Muscle layer of duodenum (tissue), 2 donors: ENCODE results near the gene CD6.

ENCODE experiments used
- H3K27ac ChIP-seq: one replicate; pipeline ENCODE4 v1.7.0; 2013; ENCODE audit warnings: mild to moderate bottlenecking, low read length
- H3K27me3 ChIP-seq: one replicate; pipeline ENCODE4 v1.7.0; 2013; ENCODE audit warnings: low read depth, mild to moderate bottlenecking, control low read depth, low read length
- H3K36me3 ChIP-seq, 2 donors: one replicate each; pipeline ENCODE4 v1.7.0; 2013; ENCODE audit warnings: low read length in 2 of 2, control low read depth in 1 of 2, mild to moderate bottlenecking in 1 of 2; ENCODE audit not compliant: insufficient read depth in 2 of 2, control insufficient read depth in 1 of 2
- H3K4me1 ChIP-seq, 2 donors: one replicate each; pipeline ENCODE4 v1.7.0; 2013; ENCODE audit warnings: low read length in 2 of 2, mild to moderate bottlenecking in 2 of 2, control low read depth in 1 of 2, moderate library complexity in 1 of 2; ENCODE audit not compliant: insufficient read depth in 2 of 2, control insufficient read depth in 1 of 2
- H3K4me3 ChIP-seq, 2 donors: one replicate each; pipeline ENCODE4 v1.7.0; 2013; ENCODE audit warnings: low read length in 2 of 2, low read depth in 1 of 2, mild to moderate bottlenecking in 1 of 2
- H3K9me3 ChIP-seq, 2 donors: one replicate each; pipeline ENCODE4 v1.7.0; 2013; ENCODE audit warnings: low read length in 2 of 2, control low read depth in 1 of 2, mild to moderate bottlenecking in 1 of 2; ENCODE audit not compliant: control insufficient read depth in 1 of 2
- donor health status: healthy.

The CD6 gene

GRCh38 chr11:60927600-60927999, 43.9 kb upstream of the CD6 start:
- no peak overlapping the region for H3K27ac ChIP-seq

DNA sequence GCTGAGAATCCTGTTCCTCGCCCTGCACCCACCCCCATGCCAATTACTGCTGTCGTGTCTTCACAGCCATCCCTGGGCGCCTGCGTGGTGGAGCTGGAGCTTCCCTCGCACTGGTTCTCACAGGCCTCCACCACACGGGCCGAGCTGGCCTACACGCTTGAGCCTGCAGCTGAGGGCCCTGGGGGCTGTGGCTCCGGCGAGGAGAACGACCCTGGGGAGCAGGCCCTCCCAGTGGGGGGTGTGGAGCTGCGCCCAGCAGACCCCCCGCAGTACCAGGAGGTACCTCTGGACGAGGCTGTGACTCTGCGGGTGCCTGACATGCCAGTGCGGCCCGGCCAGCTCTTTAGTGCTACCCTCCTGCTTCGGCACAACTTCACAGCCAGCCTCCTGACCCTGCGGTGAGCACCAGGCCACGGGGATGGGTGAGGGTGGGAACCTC, 42.9 kb upstream of the CD6 start:
- Histone ChIP-seq H3K27ac (no peak overlapping the region), H3K9me3 (no peaks in the 10 kb centered on the region), H3K27me3 (peaks cover 19% of the 10 kb centered on the region), H3K4me3 (no peak overlapping the region), H3K36me3 (no peaks in the 10 kb centered on the region), H3K4me1 (peaks cover 0 to 18% of the 10 kb centered on the region in 2 donors)

More at GRCh38 chr11:60927600-60927999, 43.9 kb upstream of the CD6 start:
- peaks cover 6 to 7% of the 10 kb centered on the region in 2 donors for H3K36me3 ChIP-seq
- peaks cover 0 to 18% of the 10 kb centered on the region in 2 donors for H3K4me1 ChIP-seq
- no peaks in the 10 kb centered on the region for H3K9me3 ChIP-seq
- H3K27me3 ChIP-seq: peaks cover 19% of the 10 kb centered on the region
- H3K4me3 ChIP-seq: no peak overlapping the region

DNA sequence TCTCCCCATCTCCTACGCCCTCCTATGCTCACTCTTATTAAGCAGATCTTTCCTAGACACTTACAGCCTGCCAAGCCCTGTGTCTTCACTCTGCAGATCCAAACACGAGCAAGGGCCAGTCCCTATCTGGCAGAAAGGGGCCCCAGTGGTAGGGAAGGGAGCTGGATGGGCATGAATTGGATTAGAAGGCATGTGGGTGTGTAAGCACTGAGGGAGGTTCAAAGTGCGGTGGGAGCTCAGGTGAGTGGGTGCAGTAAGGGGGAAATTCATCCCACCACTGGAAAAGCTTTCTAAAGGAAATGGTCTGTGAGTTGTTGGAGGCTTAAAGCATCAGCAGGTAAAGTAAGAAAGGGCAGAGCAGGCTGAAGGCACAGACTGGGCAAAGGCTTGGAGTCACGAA, 41.7 kb upstream of the CD6 start:
- no peaks in the 10 kb centered on the region for H3K9me3 ChIP-seq
- H3K4me1 ChIP-seq: peaks cover 0 to 7% of the 10 kb centered on the region in 2 donors
- peaks cover 13% of the 10 kb centered on the region for H3K27me3 ChIP-seq
- H3K36me3 ChIP-seq: no peaks in the 10 kb centered on the region
- no peak overlapping the region for H3K27ac ChIP-seq
- H3K4me3 ChIP-seq: no peak overlapping the region

DNA sequence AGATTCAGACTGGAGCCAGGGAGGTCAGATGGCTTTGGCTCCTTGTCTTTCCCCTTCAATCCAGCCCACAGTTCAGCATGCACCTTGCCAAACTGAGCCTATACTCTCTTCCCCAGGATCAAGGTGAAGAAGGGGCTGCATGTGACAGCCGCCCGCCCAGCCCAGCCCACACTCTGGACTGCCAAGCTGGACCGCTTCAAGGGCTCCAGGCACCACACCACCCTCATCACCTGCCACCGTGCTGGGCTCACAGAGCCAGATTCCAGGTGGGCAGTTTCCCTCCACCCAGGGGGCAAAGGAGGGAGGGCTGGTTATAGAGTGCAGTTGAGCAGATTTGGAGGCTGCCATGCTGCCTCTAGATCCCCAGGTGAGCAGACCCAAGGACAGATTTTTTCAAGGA, 41.1 kb upstream of the CD6 start:
- Histone ChIP-seq H3K27me3 (peaks cover 7% of the 10 kb centered on the region), H3K4me3 (no peak overlapping the region), H3K9me3 (no peaks in the 10 kb centered on the region), H3K36me3 (no peaks in the 10 kb centered on the region), H3K27ac (no peak overlapping the region), H3K4me1 (peaks cover 0 to under 1% of the 10 kb centered on the region in 2 donors)

- H3K4me1 ChIP-seq: no peaks in the 10 kb centered on the region
- H3K27ac ChIP-seq: no peak overlapping the region
- no peaks in the 10 kb centered on the region for H3K36me3 ChIP-seq
- H3K27me3 ChIP-seq: no peaks in the 10 kb centered on the region
- no peaks in the 10 kb centered on the region for H3K9me3 ChIP-seq
- no peak overlapping the region for H3K4me3 ChIP-seq
These were observed 39.6 kb upstream of the CD6 start for GRCh38 chr11:60931917-60932316.

GRCh38 chr11:60932605-60933356, 38.7 kb upstream of the CD6 start:
- H3K4me3 ChIP-seq: no peak overlapping the region
- H3K27ac ChIP-seq: no peak overlapping the region
- peaks cover 0 to 3% of the 10 kb centered on the region in 2 donors for H3K36me3 ChIP-seq
- H3K4me1 ChIP-seq: no peaks in the 10 kb centered on the region
- no peaks in the 10 kb centered on the region for H3K27me3 ChIP-seq
- H3K9me3 ChIP-seq: no peaks in the 10 kb centered on the region

DNA sequence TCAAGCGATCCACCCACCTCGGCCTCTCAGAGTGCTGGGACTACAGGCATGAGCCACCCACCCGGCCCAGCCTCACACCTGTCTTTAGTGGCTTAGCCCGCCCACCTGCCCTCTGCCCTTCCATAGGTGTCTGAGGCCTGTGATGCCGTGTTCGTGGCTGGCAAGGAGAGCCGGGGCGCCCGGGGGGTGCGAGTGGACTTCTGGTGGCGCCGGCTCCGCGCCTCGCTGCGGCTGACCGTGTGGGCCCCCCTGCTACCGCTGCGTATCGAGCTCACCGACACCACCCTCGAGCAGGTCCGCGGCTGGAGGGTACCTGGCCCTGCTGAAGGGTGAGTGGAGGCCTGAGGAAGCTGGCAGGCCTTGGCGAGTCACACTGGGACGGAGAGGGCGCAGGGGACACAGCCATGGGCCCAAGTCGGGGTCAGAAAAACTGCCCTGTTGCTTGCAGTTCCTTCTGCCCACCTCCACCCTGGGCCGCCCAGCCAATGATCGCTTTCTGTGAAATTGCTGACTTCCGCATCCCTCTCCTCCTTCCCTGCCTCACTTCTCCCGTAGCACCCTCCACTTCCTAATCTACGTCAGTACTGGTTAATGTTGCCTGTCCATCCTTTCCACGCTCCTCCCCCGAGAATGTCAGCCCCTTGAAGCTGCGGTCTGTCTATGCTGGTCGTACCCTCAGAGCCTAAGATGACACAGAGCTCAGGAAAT, 37.9 kb upstream of the CD6 start:
- no peak overlapping the region for H3K4me3 ChIP-seq
- peaks cover 0 to 11% of the 10 kb centered on the region in 2 donors for H3K36me3 ChIP-seq
- no peaks in the 10 kb centered on the region for H3K4me1 ChIP-seq
- no peak overlapping the region for H3K27ac ChIP-seq
- no peaks in the 10 kb centered on the region for H3K27me3 ChIP-seq
- no peaks in the 10 kb centered on the region for H3K9me3 ChIP-seq

DNA sequence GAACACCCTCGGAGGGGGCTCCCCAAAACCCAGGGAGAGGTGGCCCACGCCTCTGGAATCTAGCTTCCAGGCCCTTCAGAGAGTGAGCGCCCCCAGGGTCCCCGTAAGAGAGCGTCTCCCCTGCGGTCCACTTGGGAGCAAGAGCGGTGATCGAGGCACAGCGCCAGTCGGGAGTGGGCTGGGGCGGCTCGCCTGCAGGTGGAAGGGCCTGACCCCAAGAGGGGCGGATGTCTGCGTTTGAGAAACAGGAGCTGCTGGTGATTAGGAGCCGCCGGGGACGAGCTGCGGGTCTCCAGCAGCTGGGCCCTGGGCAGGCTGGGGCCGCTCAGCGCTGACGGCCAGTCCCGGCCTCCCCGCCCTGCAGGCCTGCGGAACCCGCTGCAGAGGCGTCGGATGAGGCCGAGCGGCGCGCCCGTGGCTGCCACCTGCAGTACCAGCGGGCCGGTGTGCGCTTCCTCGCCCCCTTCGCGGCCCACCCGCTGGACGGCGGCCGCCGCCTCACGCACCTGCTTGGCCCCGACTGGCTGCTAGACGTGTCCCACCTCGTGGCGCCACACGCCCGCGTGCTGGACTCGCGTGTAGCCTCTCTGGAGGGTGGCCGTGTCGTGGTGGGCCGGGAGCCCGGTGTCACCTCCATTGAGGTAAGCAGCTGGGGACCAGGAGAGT, 37.2 kb upstream of the CD6 start:
- no peak overlapping the region for H3K4me3 ChIP-seq
- no peaks in the 10 kb centered on the region for H3K27me3 ChIP-seq
- no peaks in the 10 kb centered on the region for H3K4me1 ChIP-seq
- H3K36me3 ChIP-seq: peaks cover 3 to 18% of the 10 kb centered on the region in 2 donors
- no peak overlapping the region for H3K27ac ChIP-seq
- no peaks in the 10 kb centered on the region for H3K9me3 ChIP-seq

DNA sequence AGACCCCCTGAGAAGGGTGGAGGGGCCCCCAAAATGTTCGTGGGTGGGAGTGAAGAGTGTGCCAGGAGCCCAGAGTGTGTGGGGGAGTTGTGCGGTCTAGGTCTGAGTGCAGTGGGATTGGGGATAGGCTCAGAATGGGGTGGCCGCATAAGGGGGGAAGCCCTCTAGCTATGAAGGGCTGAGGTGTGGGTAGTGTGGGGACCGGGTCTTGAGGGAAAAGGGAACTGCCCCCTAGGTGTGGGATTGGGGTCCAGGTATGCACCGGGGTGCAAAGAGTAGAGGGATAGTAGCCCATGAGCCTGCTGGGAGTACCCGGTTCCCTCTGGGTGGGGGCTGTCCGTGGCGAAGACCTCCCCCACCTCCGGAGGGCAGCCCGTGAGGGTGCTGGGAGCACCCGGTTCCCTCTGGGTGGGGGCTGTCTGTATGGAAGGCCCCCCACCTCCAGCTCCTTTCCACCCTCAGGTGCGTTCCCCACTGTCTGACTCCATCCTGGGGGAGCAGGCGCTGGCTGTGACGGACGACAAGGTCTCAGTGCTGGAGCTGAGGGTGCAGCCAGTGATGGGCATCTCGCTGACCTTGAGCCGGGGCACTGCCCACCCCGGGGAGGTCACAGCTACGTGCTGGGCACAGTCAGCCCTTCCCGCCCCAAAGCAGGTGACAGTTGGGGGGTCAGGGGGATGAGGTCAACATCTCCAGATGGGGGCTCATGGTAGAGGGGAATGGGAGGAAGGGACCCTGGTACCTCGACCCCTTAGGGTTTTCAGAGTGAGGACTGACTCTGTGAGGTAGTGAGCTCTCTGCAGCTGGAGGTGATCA, 36.5 kb upstream of the CD6 start:
- Histone ChIP-seq H3K9me3 (no peaks in the 10 kb centered on the region), H3K27me3 (no peaks in the 10 kb centered on the region), H3K4me3 (no peak overlapping the region), H3K36me3 (peaks cover 9 to 25% of the 10 kb centered on the region in 2 donors), H3K27ac (no peak overlapping the region), H3K4me1 (no peaks in the 10 kb centered on the region)

GRCh38 chr11:60935676-60936442, 35.6 kb upstream of the CD6 start:
- H3K9me3 ChIP-seq: no peaks in the 10 kb centered on the region
- H3K27ac ChIP-seq: no peak overlapping the region
- H3K27me3 ChIP-seq: no peaks in the 10 kb centered on the region
- H3K4me3 ChIP-seq: no peak overlapping the region
- H3K36me3 ChIP-seq: peaks cover 13 to 33% of the 10 kb centered on the region in 2 donors
- no peaks in the 10 kb centered on the region for H3K4me1 ChIP-seq
